Kidney epithelial cell (primary cell): ENCODE results near the gene MAP3K20. TPM values are rescaled to one million over a fixed set of nuclear protein-coding genes. Genes with fewer than 3 reads are reported as not detected.

Experiments
- DNase-seq: peaks from one replicate; pipeline ENCODE4 v3.0.0-alpha.2; 2010; ENCODE audit warnings: low read depth
- H3K27me3 ChIP-seq: 2 replicates; pipeline ENCODE4 v1.6.0; 2011; ENCODE audit warnings: low read length; ENCODE audit not compliant: control insufficient read depth, insufficient read depth
- H3K36me3 ChIP-seq: 2 replicates; pipeline ENCODE4 v1.5.1; 2011; ENCODE audit warnings: low read length; ENCODE audit not compliant: control insufficient read depth, insufficient read depth
- H3K4me3 ChIP-seq: 2 replicates; pipeline ENCODE4 v1.5.1; 2011; ENCODE audit warnings: low read depth, mild to moderate bottlenecking, control low read depth, low read length
- total RNA-seq: library from RNA; depleted of rRNA; stranded (reverse); fragments of >200 nt; gene quantifications from 2 replicates; pipeline ENCODE4 v1.2.3, GENCODE V29; 2015
- TF ChIP-seq, protein P1 (sequence below): IDR thresholded peaks from 2 replicates; pipeline ENCODE4 v1.5.1; 2011; ENCODE audit warnings: mild to moderate bottlenecking, moderate library complexity, low read length, control low read depth, inconsistent platforms; ENCODE audit not compliant: insufficient read depth, poor library complexity, severe bottlenecking

MAP3K20 gene
- total RNA-seq, 1 donor from 2014 or later = 18.9 TPM

DNA sequence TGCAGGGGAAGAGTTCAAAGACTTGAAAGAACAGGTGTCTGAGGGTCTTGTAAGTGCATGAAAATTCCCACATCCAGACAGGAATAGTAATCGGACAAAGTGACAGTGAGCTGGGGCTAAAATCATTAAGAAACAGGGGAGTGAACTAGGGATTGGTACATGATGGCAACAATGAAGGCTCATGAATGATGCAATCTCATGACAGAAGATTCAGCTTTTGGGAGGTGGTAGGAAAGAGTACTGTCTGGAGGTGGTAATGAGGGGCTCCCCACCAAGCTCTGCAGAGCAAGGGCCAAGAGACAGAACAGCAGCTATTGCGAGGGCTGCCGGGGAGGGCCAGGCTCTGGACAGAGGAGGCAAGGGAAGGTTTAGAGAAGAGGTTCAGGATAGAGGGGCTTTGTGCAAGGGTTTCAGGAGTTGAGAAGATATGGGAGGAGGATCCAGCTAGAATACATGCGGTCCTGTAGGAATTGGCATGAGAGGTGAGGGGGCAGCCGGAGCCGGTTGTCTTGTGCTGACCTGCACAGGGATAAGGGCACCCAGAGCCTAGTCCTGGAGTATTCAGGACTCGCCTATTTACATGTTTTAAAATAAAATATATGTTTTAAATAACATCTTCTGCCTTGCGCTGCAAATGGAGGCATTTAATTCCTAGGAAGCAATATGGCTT, 31.4 kb downstream of the MAP3K20 start:
- Histone ChIP-seq H3K27me3 (no peaks in the 10 kb centered on the region), H3K4me3 (no peak overlapping the region), H3K36me3 (no peaks in the 10 kb centered on the region)
- DNase-seq = no peak
- TF ChIP-seq, protein P1, sequence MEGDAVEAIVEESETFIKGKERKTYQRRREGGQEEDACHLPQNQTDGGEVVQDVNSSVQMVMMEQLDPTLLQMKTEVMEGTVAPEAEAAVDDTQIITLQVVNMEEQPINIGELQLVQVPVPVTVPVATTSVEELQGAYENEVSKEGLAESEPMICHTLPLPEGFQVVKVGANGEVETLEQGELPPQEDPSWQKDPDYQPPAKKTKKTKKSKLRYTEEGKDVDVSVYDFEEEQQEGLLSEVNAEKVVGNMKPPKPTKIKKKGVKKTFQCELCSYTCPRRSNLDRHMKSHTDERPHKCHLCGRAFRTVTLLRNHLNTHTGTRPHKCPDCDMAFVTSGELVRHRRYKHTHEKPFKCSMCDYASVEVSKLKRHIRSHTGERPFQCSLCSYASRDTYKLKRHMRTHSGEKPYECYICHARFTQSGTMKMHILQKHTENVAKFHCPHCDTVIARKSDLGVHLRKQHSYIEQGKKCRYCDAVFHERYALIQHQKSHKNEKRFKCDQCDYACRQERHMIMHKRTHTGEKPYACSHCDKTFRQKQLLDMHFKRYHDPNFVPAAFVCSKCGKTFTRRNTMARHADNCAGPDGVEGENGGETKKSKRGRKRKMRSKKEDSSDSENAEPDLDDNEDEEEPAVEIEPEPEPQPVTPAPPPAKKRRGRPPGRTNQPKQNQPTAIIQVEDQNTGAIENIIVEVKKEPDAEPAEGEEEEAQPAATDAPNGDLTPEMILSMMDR = no peak

DNA sequence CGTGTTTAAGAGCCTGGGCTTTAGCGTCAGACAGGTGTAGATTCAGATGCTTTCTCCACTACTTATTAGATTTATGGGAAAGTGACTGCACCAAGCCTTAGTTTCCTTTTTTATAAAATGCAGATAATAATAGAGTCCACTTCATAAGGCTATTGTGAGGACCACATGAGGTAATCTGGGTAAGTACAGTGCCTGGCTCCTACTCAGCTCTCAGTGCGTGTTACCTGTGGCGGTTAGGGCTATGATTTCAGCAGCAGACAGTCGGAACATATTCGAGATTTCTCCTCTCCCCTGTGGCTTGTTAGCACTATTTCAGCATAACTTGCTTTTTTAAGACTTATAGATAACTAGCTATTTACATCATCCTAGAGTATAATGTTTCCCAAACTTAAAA, 32.0 kb downstream of the MAP3K20 start:
- Histone ChIP-seq H3K36me3 (no peaks in the 10 kb centered on the region), H3K4me3 (no peak overlapping the region), H3K27me3 (no peaks in the 10 kb centered on the region)
- DNase-seq = no peak
- TF ChIP-seq, protein P1 = no peak

DNA sequence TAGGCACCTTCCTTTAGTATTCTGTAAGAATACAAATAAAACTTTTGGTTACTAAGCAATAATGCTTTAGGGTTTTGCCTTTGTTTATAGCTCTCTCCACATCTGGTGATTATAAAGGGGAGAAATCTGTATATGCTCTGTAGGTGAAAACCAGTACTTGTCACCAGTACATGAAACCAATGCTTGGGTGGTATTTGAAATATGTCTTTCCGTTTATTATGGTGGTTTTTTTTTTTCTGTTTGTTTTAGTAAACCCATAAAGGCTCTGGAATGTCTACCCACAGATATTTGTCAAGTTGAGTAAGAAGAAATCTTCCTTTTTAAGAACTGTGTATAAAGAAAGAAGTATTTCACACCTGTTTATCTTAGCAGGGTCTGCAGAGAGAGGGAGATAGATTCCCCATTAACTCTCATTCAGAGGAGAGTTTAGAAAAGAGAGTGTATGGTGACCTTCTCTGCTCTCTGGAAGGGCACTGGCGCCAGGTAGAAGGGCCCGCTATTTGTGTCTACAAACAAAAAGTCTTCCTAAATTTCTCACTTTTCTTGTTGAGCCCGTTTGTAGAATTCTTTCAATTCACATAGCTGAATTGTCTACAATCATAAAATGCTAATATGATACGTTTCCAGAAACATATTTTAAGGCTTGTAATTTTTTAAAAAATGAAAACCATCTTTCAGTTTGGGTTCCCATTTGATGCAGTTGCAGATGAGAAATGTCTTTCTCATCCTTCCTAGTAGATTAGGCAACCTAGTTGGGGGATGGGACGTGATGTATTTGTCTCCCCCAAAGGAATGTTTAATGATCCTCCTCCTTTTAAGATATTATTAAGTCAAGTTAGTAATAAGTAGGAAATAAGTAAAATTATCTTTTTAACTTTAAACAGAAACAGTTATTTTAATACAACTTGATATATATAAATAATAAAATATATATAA, 33.9 kb downstream of the MAP3K20 start:
- TF ChIP-seq, protein P1 = no peak
- Histone ChIP-seq H3K4me3 (no peak overlapping the region), H3K27me3 (no peaks in the 10 kb centered on the region), H3K36me3 (no peaks in the 10 kb centered on the region)
- DNase-seq = peak; percentile 21

DNA sequence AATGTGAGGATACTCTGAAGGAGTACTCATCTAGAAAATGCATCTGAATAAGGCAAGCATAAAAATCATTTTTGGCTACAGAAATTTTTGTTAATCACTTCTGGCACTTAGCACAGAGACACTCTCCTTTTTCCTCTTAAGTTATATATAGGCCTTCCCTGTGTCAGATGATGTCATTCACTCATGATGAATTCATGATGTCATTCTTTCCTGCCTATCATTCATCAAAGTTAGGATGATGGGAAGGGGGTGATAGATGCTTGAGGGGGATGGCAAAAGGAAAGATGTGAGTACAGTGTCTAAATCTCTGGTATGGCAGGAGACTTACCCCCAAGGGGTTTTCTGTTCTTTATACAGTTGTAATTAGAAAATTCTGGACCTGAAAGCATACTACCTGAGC, 42.0 kb downstream of the MAP3K20 start:
- DNase-seq = no peak
- H3K27me3 ChIP-seq = no peaks in the 10 kb centered on the region
- H3K36me3 ChIP-seq = no peaks in the 10 kb centered on the region
- no peak overlapping the region for H3K4me3 ChIP-seq
- TF ChIP-seq, protein P1 = no peak

DNA sequence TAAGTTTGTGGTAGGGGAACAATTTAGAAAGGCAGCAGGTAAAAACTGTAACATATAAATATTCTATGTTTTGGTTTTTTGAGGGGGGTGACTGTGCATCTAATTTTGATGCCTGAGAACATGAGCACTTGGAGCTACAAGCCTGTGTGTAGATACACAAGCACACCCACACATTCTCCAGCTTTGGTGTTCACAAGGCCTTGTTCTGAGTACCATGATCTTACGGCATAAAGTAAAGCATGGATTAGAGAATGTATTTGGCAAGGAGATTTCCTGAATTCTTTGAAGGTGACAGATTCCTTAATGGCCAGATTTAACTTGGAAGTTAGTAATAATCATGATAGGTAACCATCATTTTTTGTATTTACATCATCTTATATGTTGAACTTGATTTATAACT, 42.7 kb downstream of the MAP3K20 start:
- Histone ChIP-seq H3K36me3 (no peaks in the 10 kb centered on the region), H3K27me3 (no peaks in the 10 kb centered on the region), H3K4me3 (no peak overlapping the region)
- TF ChIP-seq, protein P1 = no peak
- no peak for DNase-seq
